Measurements from ENCODE around the gene NEU2.
"Not testable (repeated sequence)": the region's sequence is repeated elsewhere in the genome, so short reads cannot be mapped to it uniquely, and the experiment has no call there.

The NEU2 gene

DNA sequence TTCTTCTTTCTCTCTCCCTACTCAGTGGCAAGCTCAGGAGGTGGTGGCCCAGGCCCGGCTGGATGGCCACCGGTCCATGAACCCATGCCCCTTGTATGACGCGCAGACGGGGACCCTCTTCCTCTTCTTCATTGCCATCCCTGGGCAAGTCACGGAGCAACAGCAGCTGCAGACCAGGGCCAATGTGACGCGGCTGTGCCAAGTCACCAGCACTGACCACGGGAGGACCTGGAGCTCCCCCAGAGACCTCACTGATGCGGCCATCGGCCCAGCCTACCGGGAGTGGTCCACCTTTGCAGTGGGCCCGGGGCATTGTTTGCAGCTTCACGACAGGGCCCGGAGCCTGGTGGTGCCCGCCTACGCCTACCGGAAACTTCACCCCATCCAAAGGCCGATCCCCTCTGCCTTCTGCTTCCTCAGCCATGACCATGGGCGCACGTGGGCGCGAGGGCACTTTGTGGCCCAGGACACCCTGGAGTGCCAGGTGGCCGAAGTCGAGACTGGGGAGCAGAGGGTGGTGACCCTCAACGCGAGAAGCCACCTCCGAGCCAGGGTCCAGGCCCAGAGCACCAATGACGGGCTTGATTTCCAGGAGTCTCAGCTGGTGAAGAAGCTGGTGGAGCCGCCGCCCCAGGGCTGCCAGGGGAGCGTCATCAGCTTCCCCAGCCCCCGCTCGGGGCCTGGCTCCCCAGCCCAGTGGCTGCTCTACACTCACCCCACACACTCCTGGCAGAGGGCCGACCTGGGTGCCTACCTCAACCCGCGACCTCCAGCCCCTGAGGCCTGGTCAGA lies 1.8 kb downstream of the NEU2 start:
- DNase-seq (ENCODE audit: low spot score), result no peak

DNA sequence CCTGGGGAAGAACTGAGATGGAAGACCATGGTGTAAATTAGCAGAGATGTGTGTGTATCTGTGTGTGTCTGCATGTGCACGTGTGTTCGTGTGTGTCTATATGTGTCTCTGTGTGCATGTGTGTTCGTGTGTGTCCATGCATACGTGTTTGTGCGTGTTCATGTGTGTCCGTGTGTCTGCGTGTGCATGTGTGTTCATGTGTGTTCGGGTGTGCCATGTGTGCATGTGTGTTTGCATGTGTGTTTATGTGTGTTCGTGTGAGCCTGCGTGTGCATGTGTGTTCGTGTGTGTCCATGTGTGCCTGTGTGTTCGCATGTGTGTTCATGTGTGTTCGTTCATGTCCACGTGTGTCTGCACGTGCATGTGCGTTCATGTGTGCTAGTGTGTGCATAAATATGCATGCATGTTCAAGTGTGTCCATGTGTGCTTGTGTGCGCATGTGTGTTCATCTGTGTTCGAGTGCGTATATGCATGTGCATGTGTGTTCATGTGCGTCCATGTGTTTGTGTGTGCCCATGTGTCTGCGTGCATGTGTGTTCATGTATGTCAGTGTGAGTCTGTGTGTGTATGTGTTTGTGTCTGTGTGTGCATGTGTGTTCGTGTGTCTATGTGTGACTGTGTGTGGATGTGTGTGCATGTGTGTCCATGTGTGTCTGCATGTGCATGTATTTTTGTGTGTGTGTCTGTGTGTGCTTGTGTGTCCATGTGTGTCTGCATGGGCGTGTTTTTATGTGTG lies 3.1 kb downstream of the NEU2 start:
- DNase-seq (ENCODE audit: low spot score), result no peak

DNA sequence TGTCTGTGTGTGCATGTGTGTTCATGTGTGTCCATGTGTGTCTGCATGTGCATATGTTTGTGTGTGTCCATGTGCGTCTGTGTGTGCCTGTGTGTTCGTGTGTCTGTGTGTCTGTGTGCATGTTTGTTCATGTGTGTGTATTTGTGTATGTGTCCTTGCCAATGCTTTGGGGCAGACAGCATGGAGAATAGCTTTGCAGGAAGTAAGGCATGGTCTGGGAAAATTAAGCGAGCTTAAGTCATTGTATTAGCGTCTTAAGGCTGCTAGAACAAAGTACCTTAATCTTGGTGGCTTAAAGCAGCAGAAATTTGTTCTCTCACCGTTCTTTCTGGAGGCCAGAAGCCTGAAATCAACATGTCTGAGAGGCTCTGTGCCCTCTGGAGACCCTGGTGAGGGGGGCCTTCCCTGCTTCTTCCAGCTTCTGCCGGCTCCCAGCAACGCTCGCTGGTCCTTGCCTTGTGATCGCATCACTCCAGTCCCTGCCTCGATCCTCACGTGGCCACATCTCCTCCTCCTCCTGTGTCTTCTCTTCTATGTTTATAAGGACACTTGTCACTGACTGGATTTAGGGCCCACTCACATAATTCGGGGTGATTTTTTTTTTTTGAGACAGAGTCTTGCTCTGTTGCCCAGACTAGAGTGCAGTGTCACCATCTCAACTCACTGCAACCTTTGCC lies 3.8 kb downstream of the NEU2 start:
- DNase-seq (ENCODE audit: low spot score), result no peak

DNA sequence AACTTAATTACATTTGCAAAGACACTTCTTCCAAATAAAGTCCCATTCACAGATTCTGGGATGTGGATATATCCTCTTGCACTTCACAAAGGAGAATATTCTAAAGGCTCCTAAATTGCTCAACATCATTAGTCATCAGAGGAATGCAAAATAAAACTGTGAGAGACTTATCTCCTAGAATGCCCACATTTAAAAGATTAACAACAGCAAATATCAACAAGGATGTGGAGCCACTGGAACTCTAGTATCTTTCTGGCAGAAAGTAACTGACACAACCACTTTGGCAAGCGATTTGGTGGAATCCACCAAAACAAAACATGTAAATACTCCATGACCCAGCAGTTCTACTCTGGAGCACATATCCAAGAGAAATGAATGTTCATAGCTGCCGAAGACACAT lies 4.6 kb downstream of the NEU2 start:
- DNase-seq (ENCODE audit: low spot score), result no peak

DNA sequence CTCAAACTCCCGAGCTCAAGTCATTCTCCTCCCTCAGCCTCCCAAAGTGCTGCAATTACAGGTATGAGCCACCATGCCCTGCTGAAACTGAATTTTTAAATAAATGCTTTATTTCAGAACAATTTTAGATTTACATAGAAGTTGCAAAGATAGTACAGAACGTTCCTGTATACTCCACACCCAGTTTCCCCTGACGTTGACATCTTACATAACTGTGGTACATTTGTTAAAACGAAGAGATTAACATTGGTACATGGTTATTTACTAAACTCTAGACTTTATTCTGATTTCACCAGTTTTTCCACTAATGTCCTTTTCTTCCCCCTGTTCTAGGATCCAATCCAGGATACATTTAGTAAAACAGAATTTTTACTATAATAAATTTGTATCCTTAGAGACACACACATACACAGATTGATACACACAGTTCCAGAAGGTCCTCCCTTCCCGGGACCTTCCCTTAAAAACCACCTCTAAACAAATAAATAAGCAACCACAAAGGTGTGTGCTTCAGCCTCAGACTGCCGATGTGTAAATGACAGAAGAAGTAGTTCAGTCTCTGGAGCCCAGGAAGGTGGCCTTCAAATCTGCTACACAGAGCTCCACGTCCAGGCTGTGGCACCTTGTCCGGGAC lies 6.9 kb downstream of the NEU2 start:
- no peak for DNase-seq (ENCODE audit: low spot score)

DNA sequence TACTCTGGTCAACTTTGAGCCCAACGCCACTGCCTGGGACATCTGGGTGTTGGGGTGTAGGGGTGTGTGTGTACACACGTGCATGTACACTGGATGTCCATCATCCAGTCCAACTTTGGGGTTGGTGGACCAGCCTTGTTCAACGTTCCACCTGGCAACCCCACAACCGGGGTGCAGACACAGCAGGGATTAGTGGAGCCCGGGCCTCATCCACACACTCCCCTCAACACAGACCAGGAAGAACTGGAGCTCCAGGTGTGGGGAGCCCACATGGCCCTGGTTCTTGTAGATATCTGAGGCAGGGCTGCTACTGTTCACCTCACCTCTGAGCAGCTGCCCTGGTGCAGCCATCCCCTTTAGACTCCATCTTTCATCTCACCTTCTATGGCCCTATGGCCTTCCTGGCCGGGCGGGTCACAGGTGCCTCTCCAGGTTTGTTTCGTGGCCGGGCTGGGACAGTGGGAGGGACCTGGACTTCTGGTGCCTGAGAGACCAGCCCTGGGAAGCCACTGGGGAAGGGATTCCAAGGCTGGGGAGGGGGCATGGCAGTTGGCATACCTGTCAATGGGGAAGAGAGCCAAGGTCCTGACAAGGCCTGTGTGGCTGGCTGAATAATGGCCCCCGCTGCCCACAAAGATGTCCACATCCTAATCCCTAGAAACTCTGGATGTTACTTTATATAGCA lies 7.5 kb downstream of the NEU2 start:
- no peak for DNase-seq (ENCODE audit: low spot score)

DNA sequence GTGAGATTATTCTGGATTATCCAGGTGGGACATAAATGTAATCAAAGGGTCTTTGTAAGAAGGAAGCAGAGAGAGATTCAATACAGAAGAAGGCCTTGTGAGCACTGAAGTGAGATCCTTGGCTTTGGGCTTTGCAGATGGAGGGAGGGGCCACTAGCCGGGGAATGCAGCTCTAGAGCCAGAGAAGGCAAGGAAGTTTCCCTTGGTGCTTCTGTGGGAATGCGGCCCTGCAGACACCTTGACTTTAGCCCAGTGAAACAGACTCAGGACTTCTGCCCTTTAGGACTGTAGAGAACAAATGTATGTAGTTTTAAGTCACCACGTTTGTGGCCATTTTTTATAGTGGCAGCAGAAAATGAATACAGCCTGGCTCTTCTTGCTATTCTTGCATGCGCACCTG lies 8.1 kb downstream of the NEU2 start:
- DNase-seq (ENCODE audit: low spot score), result no peak

DNA sequence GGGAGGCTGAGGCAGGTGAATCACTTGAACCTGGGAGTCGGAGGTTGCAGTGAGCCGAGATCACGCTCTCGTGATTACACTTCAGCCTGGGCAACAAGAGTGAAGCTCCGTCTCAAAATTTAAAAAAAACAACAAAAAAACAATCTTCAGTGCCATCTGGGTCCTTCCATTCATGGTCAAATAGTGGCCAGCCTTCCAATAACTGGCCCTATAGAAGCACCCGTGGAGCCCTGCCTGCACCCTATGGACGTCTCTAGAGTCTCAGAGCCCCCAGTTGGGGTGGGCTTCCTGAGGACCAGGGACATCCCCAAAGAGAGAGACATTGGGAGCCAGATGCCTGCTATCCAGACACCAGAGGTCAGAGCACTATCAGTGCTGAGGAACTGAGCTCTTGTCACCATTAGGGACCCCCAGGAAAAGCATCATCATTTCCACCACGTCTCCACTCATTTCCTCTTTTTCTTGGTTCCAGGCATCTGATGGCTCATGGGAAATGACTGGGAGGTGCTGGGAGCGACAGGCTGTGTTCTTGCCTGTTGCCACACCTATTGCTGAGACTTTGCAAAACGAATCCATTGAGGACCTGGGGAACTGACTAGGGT lies 9.4 kb downstream of the NEU2 start:
- DNase-seq (ENCODE audit: low spot score), result no peak

DNA sequence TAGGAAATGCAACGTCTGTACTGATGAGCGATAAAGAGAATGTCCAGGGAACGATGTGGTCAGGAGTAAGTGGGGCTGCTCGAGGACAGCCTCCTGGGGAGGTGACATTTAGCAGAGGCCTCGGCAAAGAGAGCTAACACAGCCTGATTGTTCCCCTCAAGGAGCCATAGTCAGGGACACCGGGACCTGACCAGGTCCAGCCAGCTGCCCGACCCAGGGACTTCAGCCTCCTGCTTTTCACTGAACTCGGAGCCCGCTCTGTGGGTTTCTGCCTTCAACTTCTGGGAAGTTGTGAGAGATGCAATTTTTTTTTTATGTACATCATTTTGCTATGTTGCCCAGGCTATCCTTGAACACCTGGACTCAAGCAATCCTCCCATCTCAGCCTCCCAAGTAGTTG lies 10.1 kb downstream of the NEU2 start:
- no peak for DNase-seq (ENCODE audit: low spot score)

DNA sequence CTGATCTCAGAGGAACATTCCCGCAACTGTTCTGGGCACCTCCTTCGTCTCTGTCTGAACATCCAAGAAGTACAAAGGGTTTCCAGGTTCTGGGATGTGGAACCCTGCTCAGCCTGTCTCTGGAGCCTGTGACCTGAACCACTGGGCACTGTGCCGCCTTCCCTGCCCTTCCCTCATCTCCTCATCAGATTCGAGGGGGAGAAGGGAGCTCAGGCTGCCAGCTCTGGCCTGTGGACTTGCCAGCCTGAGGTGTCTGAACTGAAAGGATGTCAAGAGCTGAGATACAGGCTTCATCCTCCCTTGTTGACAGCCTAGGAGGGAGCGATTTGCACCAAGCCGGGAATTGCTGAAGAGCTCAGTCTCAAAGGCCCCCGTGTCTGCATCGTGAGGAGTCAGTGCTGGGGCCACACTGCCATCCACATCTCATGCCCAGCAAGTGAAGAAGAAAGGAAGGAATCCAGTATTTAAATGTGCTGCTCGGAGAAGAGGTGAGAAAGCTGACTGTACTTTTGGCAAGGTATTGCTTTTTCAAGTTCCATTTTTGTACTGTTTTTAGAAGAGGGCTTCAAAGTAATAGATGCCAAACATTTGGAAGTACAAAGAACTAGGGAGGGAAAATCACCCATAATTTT lies 12.6 kb downstream of the NEU2 start:
- no peak for DNase-seq (ENCODE audit: low spot score)

DNA sequence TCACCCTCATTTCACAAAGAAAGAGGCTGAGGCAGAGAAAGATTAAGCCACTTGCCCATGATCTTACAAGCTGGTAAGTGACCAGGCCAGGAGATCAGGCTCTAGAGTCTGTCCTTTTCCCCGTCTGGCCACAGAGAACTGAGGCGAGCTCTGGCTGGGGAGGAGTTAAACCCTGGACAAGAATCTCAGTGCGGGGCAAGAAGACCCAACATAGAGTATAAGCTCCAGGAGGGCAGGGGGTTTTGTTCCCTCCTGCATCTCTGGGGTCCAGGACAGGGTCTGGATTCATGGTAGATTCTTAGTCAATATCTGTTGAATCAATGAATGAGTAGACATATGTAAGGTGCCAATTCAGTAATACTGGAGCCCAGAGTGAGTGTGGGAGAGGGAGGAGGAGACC lies 14.7 kb downstream of the NEU2 start:
- no peak for DNase-seq (ENCODE audit: low spot score)

DNA sequence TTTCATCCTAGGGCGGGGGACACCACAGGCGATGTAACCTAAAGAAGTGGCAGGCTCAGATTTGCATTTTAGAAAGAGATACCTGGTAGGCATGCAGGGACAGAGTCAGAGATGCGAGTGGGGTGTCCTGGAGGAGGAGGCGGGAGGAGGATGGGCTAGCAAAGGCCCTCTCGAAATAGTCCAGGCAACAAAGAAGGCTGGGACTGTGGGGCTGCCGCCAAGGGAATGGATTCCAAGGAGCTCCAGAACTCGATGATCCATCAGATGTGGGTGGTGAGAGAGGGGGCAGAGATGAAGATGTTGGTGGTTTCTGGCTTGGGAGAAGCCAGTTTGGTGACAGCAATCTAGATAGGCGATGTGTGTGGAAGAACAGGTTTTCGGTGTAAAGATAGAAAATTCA lies 15.2 kb downstream of the NEU2 start:
- DNase-seq (ENCODE audit: low spot score), result no peak

DNA sequence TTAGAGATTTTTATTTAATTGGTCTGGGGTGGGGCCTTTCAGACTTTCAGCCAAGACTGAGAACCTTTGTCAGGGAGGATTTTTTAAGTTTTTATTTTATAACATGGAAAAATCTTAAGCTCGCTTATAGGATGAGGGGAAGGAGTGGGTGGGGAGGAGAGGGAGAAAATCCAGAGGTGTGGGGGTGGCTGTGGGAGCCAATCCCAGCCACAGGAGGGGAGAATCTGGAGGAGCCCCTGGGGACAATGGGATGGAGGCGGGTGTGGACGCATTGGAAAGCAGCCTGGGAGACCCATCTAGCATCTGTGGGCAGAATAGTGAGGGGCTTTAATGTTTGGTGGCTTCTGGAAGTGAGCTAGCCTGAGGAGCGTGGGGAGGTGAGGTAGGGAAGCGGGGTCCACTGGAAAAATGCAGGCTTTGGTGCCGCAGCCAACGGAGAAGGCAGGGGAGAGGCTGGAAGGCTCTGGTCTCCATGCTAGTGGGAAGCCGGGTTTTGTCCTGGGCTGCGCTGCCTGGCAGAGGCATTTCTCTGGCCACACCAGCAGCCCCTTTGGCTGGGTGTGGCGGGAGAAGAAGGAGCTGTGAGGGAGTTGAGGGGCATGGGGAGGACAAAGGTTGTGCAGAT lies 16.2 kb downstream of the NEU2 start:
- DNase-seq (ENCODE audit: low spot score), result no peak

DNA sequence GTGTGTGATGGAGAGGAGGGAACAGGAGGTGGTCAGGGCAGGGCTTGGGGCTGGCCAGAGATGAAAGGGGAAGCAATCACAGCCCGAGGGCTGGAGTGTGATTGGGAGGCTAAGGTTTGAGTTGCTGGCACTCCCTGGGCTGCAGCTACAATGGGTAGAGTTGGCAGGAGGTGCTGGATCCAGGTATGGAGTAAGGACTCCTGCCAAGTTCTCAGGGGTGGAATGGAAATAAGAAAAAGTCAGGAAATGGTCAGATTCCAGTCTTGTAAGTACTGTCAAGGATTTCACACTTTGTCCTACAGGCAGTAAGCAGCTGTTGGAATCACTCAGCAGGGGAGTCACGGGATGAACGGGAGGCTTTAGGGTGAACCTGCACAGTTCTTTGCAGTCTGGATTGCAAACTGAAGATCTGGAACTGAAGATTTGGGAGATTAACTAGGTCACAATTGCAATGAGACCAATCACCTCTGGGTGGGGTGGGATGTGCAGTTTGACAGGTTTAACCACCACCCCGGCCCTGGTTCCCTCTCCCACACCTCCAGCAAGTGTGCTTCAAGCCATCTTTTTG lies 16.8 kb downstream of the NEU2 start:
- no peak for DNase-seq (ENCODE audit: low spot score)

DNA sequence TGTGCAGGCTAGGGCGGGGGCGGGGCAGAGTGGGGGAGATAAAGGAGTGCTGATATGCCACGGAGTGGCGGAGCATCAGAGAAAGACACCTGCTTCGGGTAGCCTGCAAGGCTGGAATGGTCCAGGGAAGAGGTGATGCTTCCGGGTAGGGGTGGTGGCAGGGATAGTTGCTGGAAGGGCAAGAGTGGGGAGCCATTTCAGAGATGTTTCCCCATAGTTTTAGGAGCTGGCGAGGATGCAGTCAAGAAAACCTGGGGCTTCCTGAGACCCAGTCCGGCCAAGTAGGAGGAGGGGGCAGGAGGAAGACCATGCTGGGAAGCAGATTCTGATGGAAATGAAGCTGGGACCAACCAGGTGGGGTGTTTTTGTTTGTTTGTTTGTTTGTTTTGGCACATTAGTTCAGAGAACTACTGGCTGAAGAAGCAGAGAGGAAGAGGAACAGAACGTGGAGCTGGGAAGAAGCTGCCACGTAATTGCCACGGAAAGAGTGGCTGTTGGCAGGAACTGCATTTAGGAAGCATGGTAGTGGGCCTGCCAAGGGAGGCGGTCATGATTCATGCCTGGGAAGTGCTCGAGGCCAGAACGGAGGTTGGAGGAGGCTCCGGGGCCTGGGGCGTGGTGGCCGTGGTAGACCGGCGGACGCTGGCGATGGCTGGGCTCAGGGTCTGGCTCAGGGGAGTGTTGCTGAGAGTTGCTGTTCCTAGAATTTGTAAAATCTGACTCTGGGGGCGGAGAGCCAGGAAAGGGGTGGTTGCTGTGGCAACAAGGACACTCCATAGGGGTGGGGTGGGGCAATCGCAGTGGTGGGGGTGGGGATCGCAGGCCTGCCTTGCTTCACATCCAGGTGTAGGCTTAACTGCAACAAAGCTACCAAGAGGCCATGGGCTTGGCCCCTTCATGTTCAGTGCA lies 19.0 kb downstream of the NEU2 start:
- no peak for DNase-seq (ENCODE audit: low spot score)

DNA sequence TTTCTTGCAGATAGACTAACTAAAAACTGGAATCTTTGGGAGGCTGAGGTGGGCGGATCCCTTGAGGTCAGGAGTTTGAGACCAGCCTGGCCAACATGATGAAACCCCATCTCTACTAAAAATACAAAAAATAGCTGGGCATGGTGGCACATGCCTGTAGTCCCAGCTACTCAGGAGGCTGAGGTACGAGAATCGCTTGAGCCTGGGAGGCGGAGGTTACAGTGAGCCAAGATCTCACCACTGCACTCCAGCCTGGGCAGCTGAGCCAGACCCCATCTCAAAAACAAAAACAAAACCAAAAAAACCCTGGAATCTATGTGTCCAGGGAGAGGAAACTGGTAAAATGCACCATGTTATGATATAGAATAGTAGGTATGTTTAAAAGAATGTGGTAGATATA lies 20.0 kb downstream of the NEU2 start:
- DNase-seq (ENCODE audit: low spot score), result not testable (repeated sequence)

DNA sequence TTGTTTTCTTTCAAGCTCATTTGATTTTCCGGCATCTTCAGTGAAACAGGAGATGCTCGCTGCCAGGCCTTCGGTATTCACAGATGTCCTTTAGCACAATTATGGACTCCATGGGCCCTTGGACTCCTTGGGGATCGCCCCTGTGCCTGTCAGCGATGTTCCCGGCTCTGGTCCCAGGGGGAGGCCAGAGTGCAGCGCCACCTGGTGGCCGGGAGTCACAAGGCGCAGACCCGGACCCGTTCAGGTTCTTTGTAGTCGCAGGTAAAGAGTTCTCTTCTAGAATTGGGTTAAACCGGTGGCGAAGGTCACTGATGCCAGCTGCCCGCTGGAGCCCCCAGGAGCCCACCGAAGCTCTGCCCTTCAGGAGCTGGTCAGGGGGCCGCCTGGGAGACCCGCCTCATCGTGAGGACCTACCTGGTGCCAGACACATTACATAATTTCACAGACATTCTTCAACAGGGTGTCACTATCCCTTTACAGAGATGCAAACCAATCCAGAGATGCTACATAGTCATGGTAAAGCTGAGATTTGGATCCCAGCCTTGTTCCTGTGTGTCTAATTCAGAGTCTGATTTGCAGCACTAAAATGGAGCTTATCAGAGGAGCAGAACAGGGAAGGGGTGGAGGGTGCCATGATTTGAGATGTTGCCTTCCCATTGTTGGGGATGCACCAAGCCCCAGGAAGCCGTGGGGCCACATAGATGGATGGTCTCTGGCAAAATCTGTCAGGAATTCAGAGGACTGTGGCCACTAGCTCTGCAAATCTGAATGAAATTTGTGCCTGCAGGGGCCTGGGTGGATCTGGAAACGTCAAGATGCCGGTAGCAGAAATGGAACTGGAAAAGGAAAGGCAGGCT lies 21.7 kb downstream of the NEU2 start:
- peak; percentile 58 for DNase-seq (ENCODE audit: low spot score)

DNA sequence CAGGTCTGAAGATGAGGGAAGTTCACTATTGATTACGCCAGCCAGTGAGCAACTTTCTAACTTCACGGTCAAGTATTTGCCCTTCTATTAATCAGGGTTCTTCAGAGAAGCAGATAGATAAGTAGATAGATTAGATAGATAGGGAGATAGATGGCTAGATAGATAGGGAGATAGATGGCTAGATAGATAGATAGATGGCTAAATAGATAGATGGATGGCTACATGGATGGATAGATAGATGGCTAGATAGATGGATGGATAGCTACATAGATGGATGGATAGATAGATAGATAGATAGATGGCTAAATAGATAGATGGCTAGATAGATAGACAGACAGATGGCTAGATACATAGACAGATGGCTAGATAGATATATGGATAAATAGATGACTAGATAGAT lies 22.9 kb downstream of the NEU2 start:
- no peak for DNase-seq (ENCODE audit: low spot score)
